OCI-LY1 (cell line): ENCODE results near the gene SLC27A2.

Experiments
- EZH2 ChIP-seq: fragments of 200-600 bp; sonication (generic), shearing (Covaris generic); IDR thresholded peaks from 2 replicates; pipeline ENCODE4 v1.8.0; 2017; ENCODE audit warnings: borderline replicate concordance, mixed run types, mild to moderate bottlenecking, antibody characterized with exemption, low read length, moderate library complexity, mixed read lengths
- TF ChIP-seq, protein P1 (sequence below): fragments of 200-600 bp; sonication (generic), shearing (Covaris generic); IDR thresholded peaks from 2 replicates; pipeline ENCODE4 v1.5.1; 2017; ENCODE audit warnings: mild to moderate bottlenecking, antibody characterized with exemption, low read length, moderate library complexity, mixed read lengths

DNA sequence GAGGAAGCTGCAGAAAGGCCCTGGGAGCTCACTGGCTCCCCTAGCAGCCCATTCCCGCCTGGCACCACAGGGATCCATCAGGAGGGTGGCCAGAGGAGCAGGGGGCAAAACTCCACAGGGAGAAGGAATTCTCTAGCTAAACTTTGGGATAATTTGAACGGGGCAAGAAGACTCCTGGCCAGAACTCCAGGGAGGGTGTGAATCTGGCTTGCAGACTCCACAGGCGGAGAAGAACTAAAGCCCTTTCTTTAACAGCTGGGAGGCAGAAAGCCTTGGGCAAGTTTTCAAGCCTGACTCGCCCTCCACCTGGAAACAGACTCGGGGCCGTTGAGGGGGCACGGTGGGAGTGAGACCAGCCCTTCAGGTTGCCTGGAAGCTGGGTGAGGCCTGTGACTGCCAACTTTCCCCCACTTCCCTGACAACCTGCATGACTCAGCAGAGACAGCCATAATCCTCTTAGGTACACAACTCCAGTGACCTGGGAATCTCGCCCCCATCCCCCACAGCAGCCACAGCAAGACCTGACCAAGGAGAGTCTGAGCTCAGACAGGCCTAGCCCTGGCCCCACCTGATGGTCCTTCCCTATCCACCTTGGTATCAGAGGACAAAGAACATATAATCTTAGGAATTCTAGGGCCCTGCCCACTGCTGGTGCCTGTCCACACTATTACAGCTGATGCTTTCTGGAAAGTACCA, 28.6 kb downstream of the SLC27A2 start:
- TF ChIP-seq, protein P1, sequence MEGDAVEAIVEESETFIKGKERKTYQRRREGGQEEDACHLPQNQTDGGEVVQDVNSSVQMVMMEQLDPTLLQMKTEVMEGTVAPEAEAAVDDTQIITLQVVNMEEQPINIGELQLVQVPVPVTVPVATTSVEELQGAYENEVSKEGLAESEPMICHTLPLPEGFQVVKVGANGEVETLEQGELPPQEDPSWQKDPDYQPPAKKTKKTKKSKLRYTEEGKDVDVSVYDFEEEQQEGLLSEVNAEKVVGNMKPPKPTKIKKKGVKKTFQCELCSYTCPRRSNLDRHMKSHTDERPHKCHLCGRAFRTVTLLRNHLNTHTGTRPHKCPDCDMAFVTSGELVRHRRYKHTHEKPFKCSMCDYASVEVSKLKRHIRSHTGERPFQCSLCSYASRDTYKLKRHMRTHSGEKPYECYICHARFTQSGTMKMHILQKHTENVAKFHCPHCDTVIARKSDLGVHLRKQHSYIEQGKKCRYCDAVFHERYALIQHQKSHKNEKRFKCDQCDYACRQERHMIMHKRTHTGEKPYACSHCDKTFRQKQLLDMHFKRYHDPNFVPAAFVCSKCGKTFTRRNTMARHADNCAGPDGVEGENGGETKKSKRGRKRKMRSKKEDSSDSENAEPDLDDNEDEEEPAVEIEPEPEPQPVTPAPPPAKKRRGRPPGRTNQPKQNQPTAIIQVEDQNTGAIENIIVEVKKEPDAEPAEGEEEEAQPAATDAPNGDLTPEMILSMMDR = no peak
- TF ChIP-seq EZH2 = no peak
